GM19238 (cell line): ENCODE results near the gene OR4F15.
"Not testable (repeated sequence)": the region's sequence is repeated elsewhere in the genome, so short reads cannot be mapped to it uniquely, and the experiment has no call there.

ENCODE experiments used
- DNase-seq: peaks from one replicate; pipeline ENCODE4 v3.0.0; 2011; ENCODE audit warnings: low spot score; ENCODE audit not compliant: insufficient read length

OR4F15 gene

DNA sequence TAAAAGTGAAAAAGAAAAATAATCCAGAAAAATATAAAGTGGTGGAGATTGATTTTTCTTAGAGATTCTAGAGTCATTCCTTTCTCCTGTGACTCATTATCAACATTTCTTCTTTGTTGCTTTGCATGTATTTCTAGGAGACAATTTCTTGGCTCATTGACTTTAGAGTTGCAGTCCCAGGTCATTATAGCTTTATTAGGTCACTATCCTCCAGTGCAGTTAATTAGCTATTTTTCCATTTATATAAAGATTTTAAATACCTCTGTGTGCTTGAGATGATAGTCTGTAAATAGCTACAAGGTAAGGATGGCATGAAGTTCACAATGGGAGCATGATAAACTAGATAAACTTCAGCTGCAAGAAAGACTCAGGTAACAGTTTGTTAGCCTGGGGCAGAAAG, at the start of gene OR4F15:
OR4F15 (plus strand) TSS at position 301 of the 400 bp plus-strand sequence. CDS start 5,985 bp downstream, outside the sequence.
- no peak for DNase-seq

- not testable (repeated sequence) for DNase-seq
Measured at GRCh38 chr15:101764669-101765339, 47.2 kb upstream of the OR4F15 start.

- DNase-seq = not testable (repeated sequence)
Measured at GRCh38 chr15:101765340-101765671, 46.7 kb upstream of the OR4F15 start.

GRCh38 chr15:101765772-101766456, 46.1 kb upstream of the OR4F15 start:
- DNase-seq = no peak

GRCh38 chr15:101767083-101767640, 44.8 kb upstream of the OR4F15 start:
- not testable (repeated sequence) for DNase-seq

GRCh38 chr15:101772921-101773320, 39.1 kb upstream of the OR4F15 start:
- no peak for DNase-seq

DNA sequence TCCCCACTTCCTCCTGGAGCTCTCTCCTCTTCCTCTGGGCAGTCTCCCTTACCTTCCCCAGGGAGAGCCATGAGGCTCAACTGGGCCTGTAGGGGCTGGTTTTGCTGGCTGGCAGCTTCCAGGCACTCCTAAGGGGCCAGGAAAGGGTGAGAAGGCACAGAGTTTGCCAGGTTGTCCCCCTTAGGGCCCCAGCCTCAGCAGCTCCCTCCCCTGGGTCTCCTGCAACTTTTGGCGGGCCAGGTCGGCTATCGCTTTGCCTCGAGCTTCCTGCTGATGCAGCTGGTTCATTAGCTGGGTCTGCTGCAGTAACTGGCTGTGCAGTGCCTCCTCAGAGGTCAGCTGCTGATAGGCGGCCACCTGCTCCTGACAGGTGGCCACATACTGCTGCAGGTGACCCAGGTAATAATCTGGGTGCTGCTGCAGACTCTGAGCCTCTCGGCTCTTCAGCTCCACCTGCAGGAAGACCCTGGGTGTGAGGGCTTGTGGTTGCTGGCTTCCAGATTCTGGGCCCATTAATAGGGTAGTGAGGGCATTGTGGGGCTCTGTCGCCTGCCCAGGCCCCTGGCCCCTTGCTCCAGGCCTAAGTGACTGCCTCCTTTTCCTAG, 38.4 kb upstream of the OR4F15 start:
- DNase-seq = no peak

- no peak for DNase-seq
Measured at GRCh38 chr15:101775136-101775535, 36.9 kb upstream of the OR4F15 start.

- DNase-seq = not testable (repeated sequence)
Measured at GRCh38 chr15:101778576-101778975, 33.4 kb upstream of the OR4F15 start.

- DNase-seq = not testable (repeated sequence)
Measured at GRCh38 chr15:101780225-101780624, 31.8 kb upstream of the OR4F15 start.

DNA sequence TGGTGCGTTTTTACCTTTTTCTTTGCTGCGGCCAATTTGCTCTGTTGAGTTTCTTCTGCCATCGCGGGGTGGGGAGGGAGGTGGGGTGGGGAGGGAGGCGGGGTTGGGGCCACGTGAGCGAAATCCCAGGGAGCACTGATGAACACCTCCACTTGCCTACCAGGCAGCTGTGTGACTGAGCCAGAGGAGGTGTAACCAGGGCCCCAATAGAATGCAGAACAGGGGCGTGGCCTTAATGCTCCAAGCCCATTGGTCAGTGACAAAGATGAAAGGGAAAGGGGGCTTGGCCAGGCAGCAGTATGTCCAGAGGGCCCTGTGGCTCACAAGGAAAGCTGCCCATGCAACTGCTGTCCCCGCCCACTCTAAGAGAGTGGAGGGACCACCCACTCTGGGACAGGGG, 30.1 kb upstream of the OR4F15 start:
- no peak for DNase-seq

- DNase-seq = no peak
Measured at GRCh38 chr15:101784644-101785043, 27.4 kb upstream of the OR4F15 start.

DNA sequence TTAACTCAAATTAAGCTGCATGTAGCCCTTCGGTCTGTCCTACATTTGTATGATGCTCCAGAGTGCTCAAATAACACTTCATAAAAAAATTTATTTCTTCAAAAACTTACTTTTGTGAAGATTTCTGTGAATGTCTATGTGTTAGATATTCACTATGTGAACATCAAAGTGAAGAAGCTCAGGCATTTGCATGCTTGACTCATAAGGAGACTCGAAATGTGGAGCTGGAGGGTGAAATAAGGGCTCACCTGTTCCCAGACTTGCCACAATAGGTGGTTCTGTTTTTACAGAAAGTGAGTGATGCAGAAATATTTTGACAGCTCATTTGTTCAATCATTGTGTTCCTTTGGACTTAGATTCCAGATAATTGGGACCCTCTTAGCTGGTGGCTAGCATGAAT, 25.6 kb upstream of the OR4F15 start:
- not testable (repeated sequence) for DNase-seq

DNA sequence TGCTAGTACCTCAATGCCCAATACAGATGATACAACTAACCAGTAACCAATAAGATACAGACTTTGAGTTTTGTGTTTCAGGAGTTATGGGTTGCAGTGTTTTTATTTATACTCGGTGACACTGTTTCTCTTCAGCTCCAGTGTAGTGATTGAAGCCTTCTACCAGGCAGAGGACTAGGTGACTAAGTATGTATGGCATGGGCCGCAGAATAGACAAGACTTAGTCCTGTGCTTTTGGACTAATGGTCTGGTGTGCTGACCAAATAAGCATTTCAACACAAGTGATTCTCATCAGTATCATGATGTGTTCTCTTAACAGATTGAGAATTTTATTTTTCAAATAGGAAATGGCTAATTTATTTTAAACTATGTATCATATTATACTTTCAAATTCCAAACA, 24.0 kb upstream of the OR4F15 start:
- DNase-seq = not testable (repeated sequence)

GRCh38 chr15:101788503-101789269, 23.3 kb upstream of the OR4F15 start:
- DNase-seq = not testable (repeated sequence)

GRCh38 chr15:101790748-101791147, 21.3 kb upstream of the OR4F15 start:
- DNase-seq = not testable (repeated sequence)

- not testable (repeated sequence) for DNase-seq
Measured at GRCh38 chr15:101793981-101794380, 18.0 kb upstream of the OR4F15 start.

- DNase-seq = no peak
Measured at GRCh38 chr15:101795455-101795854, 16.5 kb upstream of the OR4F15 start.

GRCh38 chr15:101799665-101800064, 12.3 kb upstream of the OR4F15 start:
- no peak for DNase-seq

DNA sequence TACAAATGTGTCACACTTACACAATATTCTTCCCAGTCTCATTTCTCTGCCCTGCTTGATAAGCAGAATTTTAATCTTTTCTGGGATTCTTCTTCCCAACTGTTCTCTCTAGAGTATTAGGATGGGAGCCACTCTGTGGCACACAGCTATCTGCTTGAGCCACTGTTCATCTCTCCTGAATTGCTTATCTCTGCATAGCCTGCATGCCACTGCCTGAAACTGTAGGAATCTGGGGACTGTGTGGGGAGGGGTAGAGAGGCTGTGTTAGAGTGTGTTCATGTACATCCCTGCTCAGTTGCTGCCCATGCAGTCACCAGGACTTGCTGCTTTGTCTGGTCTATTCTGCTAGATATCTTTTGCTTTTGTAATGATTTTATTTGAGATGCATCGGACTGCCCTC, 11.0 kb upstream of the OR4F15 start:
- no peak for DNase-seq

DNA sequence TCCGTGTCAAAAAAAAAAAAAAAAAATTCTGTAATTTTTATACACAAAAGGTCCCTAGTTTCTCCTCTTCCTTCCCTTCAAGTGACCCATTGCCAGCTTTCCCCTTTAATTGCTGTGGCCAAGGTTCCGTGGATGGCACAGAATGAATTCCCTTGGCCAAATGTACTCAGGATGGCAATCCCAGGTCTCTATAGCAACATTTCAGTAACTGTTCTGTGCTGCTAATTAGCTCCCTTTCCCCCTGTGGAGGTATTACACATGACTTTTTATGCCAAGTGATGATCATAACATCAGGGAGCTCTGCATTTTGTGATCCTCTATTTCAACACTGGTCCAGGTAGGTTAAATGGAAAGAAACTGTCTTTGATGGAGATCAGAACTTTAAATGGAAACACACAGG, 8.8 kb upstream of the OR4F15 start, which contains the start of gene OR4F6:
OR4F6 (plus strand) TSS at position 301 of the 400 bp plus-strand sequence. CDS start 2,211 bp downstream, outside the sequence.
- no peak for DNase-seq
